Measurements from ENCODE around the gene SLC6A20. TPM values are rescaled to one million over a fixed set of nuclear protein-coding genes. Genes with fewer than 3 reads are reported as not detected.

Gene SLC6A20
- total RNA-seq, 2 experiments from 2014 or later, result not detected

DNA sequence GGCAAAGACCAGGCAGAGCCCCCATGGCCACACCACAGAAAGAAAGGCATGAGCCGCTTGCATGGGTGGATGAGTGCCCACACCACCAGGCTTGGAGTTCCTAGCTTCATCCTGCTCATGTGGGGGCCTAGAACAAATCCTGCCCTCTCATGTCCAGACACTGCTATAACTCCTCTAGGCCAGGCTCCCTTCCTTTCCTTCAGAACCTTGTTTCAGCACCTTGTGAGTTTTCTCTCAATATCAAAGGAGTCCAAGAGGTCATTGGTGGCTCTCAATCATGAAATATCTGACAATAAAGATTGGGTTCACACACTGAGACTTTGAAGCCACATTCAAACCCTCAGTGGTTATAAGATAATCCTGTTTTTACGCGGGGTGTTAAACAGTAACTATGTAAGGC is 12.7 kb downstream of the SLC6A20 start:
- ChIA-PET POLR2A (no interaction called here), CTCF (no interaction called here)
- Mint-ChIP-seq H3K9me3 (peaks cover 2% of the 10 kb centered on the region), H3K4me3 (no peak overlapping the region), H3K4me1 (ENCODE audit: low read depth) (no peaks in the 10 kb centered on the region), H3K36me3 (ENCODE audit: low read depth) (no peaks in the 10 kb centered on the region), H3K27me3 (no peaks in the 10 kb centered on the region), H3K27ac (no peak overlapping the region)
- TF ChIP-seq, protein P1, sequence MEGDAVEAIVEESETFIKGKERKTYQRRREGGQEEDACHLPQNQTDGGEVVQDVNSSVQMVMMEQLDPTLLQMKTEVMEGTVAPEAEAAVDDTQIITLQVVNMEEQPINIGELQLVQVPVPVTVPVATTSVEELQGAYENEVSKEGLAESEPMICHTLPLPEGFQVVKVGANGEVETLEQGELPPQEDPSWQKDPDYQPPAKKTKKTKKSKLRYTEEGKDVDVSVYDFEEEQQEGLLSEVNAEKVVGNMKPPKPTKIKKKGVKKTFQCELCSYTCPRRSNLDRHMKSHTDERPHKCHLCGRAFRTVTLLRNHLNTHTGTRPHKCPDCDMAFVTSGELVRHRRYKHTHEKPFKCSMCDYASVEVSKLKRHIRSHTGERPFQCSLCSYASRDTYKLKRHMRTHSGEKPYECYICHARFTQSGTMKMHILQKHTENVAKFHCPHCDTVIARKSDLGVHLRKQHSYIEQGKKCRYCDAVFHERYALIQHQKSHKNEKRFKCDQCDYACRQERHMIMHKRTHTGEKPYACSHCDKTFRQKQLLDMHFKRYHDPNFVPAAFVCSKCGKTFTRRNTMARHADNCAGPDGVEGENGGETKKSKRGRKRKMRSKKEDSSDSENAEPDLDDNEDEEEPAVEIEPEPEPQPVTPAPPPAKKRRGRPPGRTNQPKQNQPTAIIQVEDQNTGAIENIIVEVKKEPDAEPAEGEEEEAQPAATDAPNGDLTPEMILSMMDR (IDR thresholded peaks at IDR 0.05), result no peak
- Histone ChIP-seq H3K4me1 (ENCODE audit: insufficient read depth, low read length) (no peaks in the 10 kb centered on the region), H3K27me3 (ENCODE audit: control insufficient read depth in 1 of 2, insufficient read depth in 2 of 2, low read length in 2 of 2) (no peaks in the 10 kb centered on the region), H3K27ac (ENCODE audit: low read depth in 1 of 2, low read length in 2 of 2) (no peak overlapping the region), H3K4me3 (ENCODE audit: low read length) (no peak overlapping the region), H3K36me3 (ENCODE audit: insufficient read depth, low read length) (no peaks in the 10 kb centered on the region), H3K9me3 (ENCODE audit: control insufficient read depth in 1 of 2, insufficient read depth in 1 of 2, low read length in 2 of 2) (peaks cover 0 to 4% of the 10 kb centered on the region in 2 experiments)
- intact Hi-C loops (cut with DNase I, micrococcal nuclease), result no loop called here
- DNase-seq, result no peak
- no peak for ATAC-seq (ENCODE audit: poor library complexity)

DNA sequence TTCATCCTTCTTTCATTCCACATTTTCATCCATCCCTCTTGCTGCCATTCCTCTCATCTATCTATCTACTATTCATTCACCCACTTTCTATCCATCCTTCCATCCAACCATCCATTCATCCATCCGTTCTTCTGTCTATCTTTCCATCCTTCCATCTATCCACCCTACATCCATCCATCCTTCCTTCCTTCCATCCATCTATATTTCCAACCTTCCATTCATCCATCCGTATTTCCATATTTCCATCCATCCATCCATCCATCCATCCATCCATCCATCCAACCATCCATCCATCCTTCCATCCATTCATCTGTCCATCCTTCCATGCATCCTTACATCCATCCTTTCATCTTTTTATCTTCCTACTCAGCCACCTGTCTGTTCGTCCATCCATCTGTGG is 14.0 kb downstream of the SLC6A20 start:
- no peaks in the 10 kb centered on the region for H3K27me3 Mint-ChIP-seq
- no peaks in the 10 kb centered on the region for H3K4me1 ChIP-seq (ENCODE audit: insufficient read depth, low read length)
- ChIA-PET CTCF (no interaction called here), POLR2A (no interaction called here)
- no peak overlapping the region for H3K27ac ChIP-seq (ENCODE audit: low read depth in 1 of 2, low read length in 2 of 2)
- DNase-seq, result no peak
- no peak overlapping the region for H3K4me3 Mint-ChIP-seq
- TF ChIP-seq, protein P1 (IDR thresholded peaks at IDR 0.05), result no peak
- H3K9me3 ChIP-seq (ENCODE audit: control insufficient read depth in 1 of 2, insufficient read depth in 1 of 2, low read length in 2 of 2), result no peaks in the 10 kb centered on the region
- ATAC-seq (ENCODE audit: poor library complexity), result no peak
- no peak overlapping the region for H3K4me3 ChIP-seq (ENCODE audit: low read length)
- no peaks in the 10 kb centered on the region for H3K27me3 ChIP-seq (ENCODE audit: control insufficient read depth in 1 of 2, insufficient read depth in 2 of 2, low read length in 2 of 2)
- H3K27ac Mint-ChIP-seq, result no peak overlapping the region
- H3K4me1 Mint-ChIP-seq (ENCODE audit: low read depth), result no peaks in the 10 kb centered on the region
- intact Hi-C loops (cut with DNase I, micrococcal nuclease), result no loop called here
- peaks cover 2% of the 10 kb centered on the region for H3K9me3 Mint-ChIP-seq
- no peaks in the 10 kb centered on the region for H3K36me3 Mint-ChIP-seq (ENCODE audit: low read depth)
- no peaks in the 10 kb centered on the region for H3K36me3 ChIP-seq (ENCODE audit: insufficient read depth, low read length)

DNA sequence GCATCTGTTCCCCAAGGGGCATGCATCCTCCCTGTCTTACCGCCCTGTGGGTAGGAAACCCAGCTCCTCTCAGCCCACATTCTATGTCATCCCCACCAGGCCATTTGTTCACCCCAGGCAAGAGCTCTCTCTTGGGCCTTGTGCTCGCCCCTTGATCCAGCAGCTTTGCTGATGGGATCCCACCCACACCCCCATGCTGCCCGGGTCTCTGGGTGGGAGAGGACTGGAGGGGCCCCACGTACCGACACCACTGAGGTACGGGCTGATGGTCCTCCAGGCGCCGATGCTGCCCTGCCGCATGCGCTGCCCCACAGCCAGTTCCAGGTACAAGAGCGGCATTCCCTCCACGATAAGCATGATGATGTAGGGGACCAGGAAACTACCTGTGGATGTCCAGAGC is 14.5 kb downstream of the SLC6A20 start:
- H3K9me3 Mint-ChIP-seq, result peaks cover 2% of the 10 kb centered on the region
- intact Hi-C loops (cut with DNase I, micrococcal nuclease), result no loop called here
- ChIA-PET POLR2A (interaction anchor here (0.6 kb wide), 1 partner anchor 776 kb away, joined by 3 read pairs; no protein-coding TSS in a partner anchor), CTCF (no interaction called here)
- no peaks in the 10 kb centered on the region for H3K36me3 ChIP-seq (ENCODE audit: insufficient read depth, low read length)
- H3K9me3 ChIP-seq (ENCODE audit: control insufficient read depth in 1 of 2, insufficient read depth in 1 of 2, low read length in 2 of 2), result no peaks in the 10 kb centered on the region
- H3K27ac ChIP-seq (ENCODE audit: low read depth in 1 of 2, low read length in 2 of 2), result no peak overlapping the region
- no peak overlapping the region for H3K27ac Mint-ChIP-seq
- H3K4me3 Mint-ChIP-seq, result no peak overlapping the region
- no peaks in the 10 kb centered on the region for H3K27me3 Mint-ChIP-seq
- H3K27me3 ChIP-seq (ENCODE audit: control insufficient read depth in 1 of 2, insufficient read depth in 2 of 2, low read length in 2 of 2), result peaks cover 0 to 2% of the 10 kb centered on the region in 2 experiments
- ATAC-seq (ENCODE audit: poor library complexity) (no peak), DNase-seq (no peak)
- H3K36me3 Mint-ChIP-seq (ENCODE audit: low read depth), result no peaks in the 10 kb centered on the region
- H3K4me1 ChIP-seq (ENCODE audit: insufficient read depth, low read length), result no peaks in the 10 kb centered on the region
- H3K4me1 Mint-ChIP-seq (ENCODE audit: low read depth), result no peaks in the 10 kb centered on the region
- TF ChIP-seq, protein P1 (IDR thresholded peaks at IDR 0.05), result no peak
- no peak overlapping the region for H3K4me3 ChIP-seq (ENCODE audit: low read length)

All from CD4-positive, alpha-beta T cell (primary cell).